NCI-H1092 treated with DMSO at 0.1 percent for 48 hours (cell line): ENCODE results near the gene TOM1.

Experiments used
- DNase-seq: peaks from one replicate; lab custom pipeline; 2025; lab: John Stamatoyannopoulos, UW

TOM1 gene

GRCh38 chr22:35299673-35300499 lies at the start of gene TOM1:
TOM1 (plus strand) TSS chr22:35299894; CDS start chr22:35299929, 35 bp downstream.
- peak; percentile 97 for DNase-seq

GRCh38 chr22:35250156-35250555 lies 49.5 kb upstream of the TOM1 start:
- no peak for DNase-seq

GRCh38 chr22:35253946-35254345 lies 45.7 kb upstream of the TOM1 start:
- DNase-seq, result no peak

- DNase-seq, result no peak
Observed at GRCh38 chr22:35257002-35257320, 42.7 kb upstream of the TOM1 start.

- peak; percentile 87 for DNase-seq
Observed at GRCh38 chr22:35257321-35258190, 42.1 kb upstream of the TOM1 start, which contains the start of gene HMGXB4. HMGXB4 (plus strand) TSS chr22:35257493; CDS start chr22:35262391, 4,898 bp downstream.

- peak; percentile 45 for DNase-seq
Observed at GRCh38 chr22:35258191-35258988, 41.3 kb upstream of the TOM1 start.

GRCh38 chr22:35264986-35265385 lies 34.7 kb upstream of the TOM1 start:
- no peak for DNase-seq

GRCh38 chr22:35266277-35266676 lies 33.4 kb upstream of the TOM1 start:
- no peak for DNase-seq

GRCh38 chr22:35269630-35270029 lies 30.1 kb upstream of the TOM1 start:
- no peak for DNase-seq

GRCh38 chr22:35274154-35274871 lies 25.4 kb upstream of the TOM1 start:
- DNase-seq, result no peak

- DNase-seq, result no peak
Observed at GRCh38 chr22:35275580-35275979, 24.1 kb upstream of the TOM1 start.

- no peak for DNase-seq
Observed at GRCh38 chr22:35276019-35276418, 23.7 kb upstream of the TOM1 start.

GRCh38 chr22:35288116-35288515 lies 11.6 kb upstream of the TOM1 start:
- no peak for DNase-seq

- DNase-seq, result no peak
Observed at GRCh38 chr22:35292786-35293185, 6.9 kb upstream of the TOM1 start.

GRCh38 chr22:35296051-35296450 lies 3.6 kb upstream of the TOM1 start:
- DNase-seq, result no peak

- DNase-seq, result no peak
Observed at GRCh38 chr22:35299217-35299672, 449 bp upstream of the TOM1 start.

- DNase-seq, result no peak
Observed at GRCh38 chr22:35301372-35301874, 1.7 kb downstream of the TOM1 start.

GRCh38 chr22:35303029-35303624 lies 3.4 kb downstream of the TOM1 start:
- DNase-seq, result no peak

GRCh38 chr22:35305525-35306070 lies 5.9 kb downstream of the TOM1 start:
- DNase-seq, result no peak

GRCh38 chr22:35306350-35306967 lies 6.8 kb downstream of the TOM1 start:
- no peak for DNase-seq
